GM23338 (cell line): ENCODE results near the gene LRP1B. TPM values are rescaled to one million over a fixed set of nuclear protein-coding genes. Genes with fewer than 3 reads are reported as not detected.

Experiments used
- ATAC-seq: fragments of 200-7000 bp; cut with Tn5 transposase; 3 replicates; pipeline ENCODE4 v1.9.1; 2020
- DNase-seq: peaks from one replicate; pipeline ENCODE4 v3.0.0-alpha.2; 2015; ENCODE audit warnings: low spot score
- H2AFZ ChIP-seq: fragments of 200-600 bp; sonication (generic); 2 replicates; pipeline ENCODE4 v1.8.0; 2016; ENCODE audit warnings: antibody characterized with exemption, mild to moderate bottlenecking, moderate library complexity
- H3F3A ChIP-seq: fragments of 200-600 bp; sonication (generic); replicated peaks from 2 replicates; pipeline ENCODE4 v1.8.0; 2017; ENCODE audit warnings: antibody characterized with exemption, mixed run types, low read depth
- H3K27ac ChIP-seq: fragments of 200-600 bp; sonication (generic); 2 replicates; pipeline ENCODE4 v1.6.1; 2016; ENCODE audit warnings: low read depth
- H3K27me3 ChIP-seq: fragments of 200-600 bp; sonication (generic); 2 replicates; pipeline ENCODE4 v1.8.0; 2016; ENCODE audit warnings: mild to moderate bottlenecking, mixed run types, moderate library complexity; ENCODE audit not compliant: insufficient read depth
- H3K36me3 ChIP-seq: fragments of 200-600 bp; sonication (generic); 2 replicates; pipeline ENCODE4 v1.8.0; 2016; ENCODE audit warnings: mild to moderate bottlenecking; ENCODE audit not compliant: insufficient read depth
- H3K4me1 ChIP-seq: fragments of 200-600 bp; sonication (generic); 2 replicates; pipeline ENCODE4 v1.8.0; 2016; ENCODE audit warnings: mild to moderate bottlenecking, moderate library complexity; ENCODE audit not compliant: insufficient read depth
- H3K4me2 ChIP-seq: fragments of 200-600 bp; sonication (generic); 2 replicates; pipeline ENCODE4 v1.7.1; 2017; ENCODE audit warnings: mixed run types
- H3K4me3 ChIP-seq: fragments of 200-600 bp; sonication (generic); 2 replicates; pipeline ENCODE4 v1.6.1; 2016; ENCODE audit warnings: mixed run types
- H3K79me2 ChIP-seq: fragments of 200-600 bp; sonication (generic); replicated peaks from 2 replicates; pipeline ENCODE4 v1.8.0; 2017; ENCODE audit warnings: mild to moderate bottlenecking; ENCODE audit not compliant: insufficient read depth
- H3K9me2 ChIP-seq: fragments of 200-600 bp; sonication (generic); 2 replicates; pipeline ENCODE4 v1.8.0; 2017; ENCODE audit not compliant: insufficient read depth
- H4K20me1 ChIP-seq: fragments of 200-600 bp; sonication (generic); replicated peaks from 2 replicates; pipeline ENCODE4 v1.8.0; 2017; ENCODE audit warnings: mild to moderate bottlenecking; ENCODE audit not compliant: insufficient read depth
- H3K27ac Mint-ChIP-seq: 2 replicates; pipeline ENCODE4 v1.8.0; 2020; ENCODE audit warnings: inconsistent platforms, mild to moderate bottlenecking, moderate library complexity, mixed read lengths
- H3K27me3 Mint-ChIP-seq: 3 replicates; pipeline ENCODE4 v1.8.0; 2022; ENCODE audit warnings: low read depth, mild to moderate bottlenecking, moderate library complexity, mixed read lengths, inconsistent platforms; ENCODE audit not compliant: insufficient read depth, poor library complexity
- H3K36me3 Mint-ChIP-seq: 3 replicates; pipeline ENCODE4 v1.8.0; 2021; ENCODE audit warnings: low read depth, mild to moderate bottlenecking, inconsistent platforms, moderate library complexity, mixed read lengths
- H3K4me1 Mint-ChIP-seq: 3 replicates; pipeline ENCODE4 v1.8.0; 2020; ENCODE audit warnings: mild to moderate bottlenecking, inconsistent platforms, mixed read lengths
- H3K4me3 Mint-ChIP-seq: 3 replicates; pipeline ENCODE4 v1.8.0; 2021; ENCODE audit warnings: moderate library complexity, mild to moderate bottlenecking, inconsistent platforms, mixed read lengths
- H3K9me3 Mint-ChIP-seq: 3 replicates; pipeline ENCODE4 v1.8.0; 2020; ENCODE audit warnings: moderate library complexity, mild to moderate bottlenecking, inconsistent platforms, mixed read lengths
- NANOG ChIP-seq: IDR thresholded peaks from 2 replicates; pipeline ENCODE4 v1.6.1; 2016; ENCODE audit warnings: antibody characterized with exemption, borderline replicate concordance
- ZNF331 ChIP-seq: fragments of 250-450 bp; sonication (Bioruptor Pico); IDR thresholded peaks from 2 replicates; pipeline ENCODE4 v1.5.0; 2020; ENCODE audit warnings: low read depth, mild to moderate bottlenecking, moderate library complexity
- polyA plus RNA-seq: library from polyadenylated mRNA; unstranded; fragments of >200 nt; fragmentation: Nextera tagmentation; extraction: Ambion mirVana; gene quantifications from 2 replicates; pipeline ENCODE4 v1.2.1, GENCODE V29; 2016
- total RNA-seq: library from RNA; depleted of rRNA; stranded (reverse); fragments of >200 nt; shearing (Covaris generic); gene quantifications from 2 replicates; pipeline ENCODE4 v1.2.3, GENCODE V29; 2014
- TF ChIP-seq, protein P1 (sequence below): fragments of 250-450 bp; sonication (Bioruptor Pico); IDR thresholded peaks from 2 replicates; pipeline ENCODE4 v1.5.0; 2020; ENCODE audit warnings: mild to moderate bottlenecking, moderate library complexity
- TF ChIP-seq, protein P2 (sequence below), 2 experiments: fragments of 200-600 bp in 1 of 2; sonication (generic) in 1 of 2; conservative IDR thresholded peaks; 2 replicates each; pipeline versions ENCODE4 v1.5.1 to v1.6.1; 2016 to 2017; ENCODE audit warnings: antibody characterized with exemption in 2 of 2, low read depth in 2 of 2, mild to moderate bottlenecking in 2 of 2, moderate library complexity in 1 of 2

LRP1B gene
- total and polyA plus RNA-seq, 2 experiments from 2014 or later = 0.15 to 0.97 TPM

DNA sequence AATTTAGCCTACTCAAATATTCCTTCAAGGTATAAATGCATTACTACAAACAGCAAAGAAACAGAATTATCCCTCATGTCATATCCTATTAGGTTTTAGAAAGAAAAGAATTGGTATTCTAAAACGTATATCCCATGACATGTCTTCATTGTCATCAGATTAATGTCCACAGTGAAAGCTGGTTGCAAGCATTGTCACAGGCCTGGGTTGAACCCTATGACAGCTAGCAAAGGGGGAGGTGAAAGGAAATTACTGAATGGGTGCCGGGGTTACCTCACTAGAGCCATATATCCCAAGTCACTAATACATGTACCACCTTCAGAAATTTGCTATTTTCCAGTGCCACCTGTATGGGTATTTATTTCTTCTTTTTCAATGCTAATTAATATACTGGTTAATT is 1720.1 kb downstream of the LRP1B start (continued):
- TF ChIP-seq, protein P1, sequence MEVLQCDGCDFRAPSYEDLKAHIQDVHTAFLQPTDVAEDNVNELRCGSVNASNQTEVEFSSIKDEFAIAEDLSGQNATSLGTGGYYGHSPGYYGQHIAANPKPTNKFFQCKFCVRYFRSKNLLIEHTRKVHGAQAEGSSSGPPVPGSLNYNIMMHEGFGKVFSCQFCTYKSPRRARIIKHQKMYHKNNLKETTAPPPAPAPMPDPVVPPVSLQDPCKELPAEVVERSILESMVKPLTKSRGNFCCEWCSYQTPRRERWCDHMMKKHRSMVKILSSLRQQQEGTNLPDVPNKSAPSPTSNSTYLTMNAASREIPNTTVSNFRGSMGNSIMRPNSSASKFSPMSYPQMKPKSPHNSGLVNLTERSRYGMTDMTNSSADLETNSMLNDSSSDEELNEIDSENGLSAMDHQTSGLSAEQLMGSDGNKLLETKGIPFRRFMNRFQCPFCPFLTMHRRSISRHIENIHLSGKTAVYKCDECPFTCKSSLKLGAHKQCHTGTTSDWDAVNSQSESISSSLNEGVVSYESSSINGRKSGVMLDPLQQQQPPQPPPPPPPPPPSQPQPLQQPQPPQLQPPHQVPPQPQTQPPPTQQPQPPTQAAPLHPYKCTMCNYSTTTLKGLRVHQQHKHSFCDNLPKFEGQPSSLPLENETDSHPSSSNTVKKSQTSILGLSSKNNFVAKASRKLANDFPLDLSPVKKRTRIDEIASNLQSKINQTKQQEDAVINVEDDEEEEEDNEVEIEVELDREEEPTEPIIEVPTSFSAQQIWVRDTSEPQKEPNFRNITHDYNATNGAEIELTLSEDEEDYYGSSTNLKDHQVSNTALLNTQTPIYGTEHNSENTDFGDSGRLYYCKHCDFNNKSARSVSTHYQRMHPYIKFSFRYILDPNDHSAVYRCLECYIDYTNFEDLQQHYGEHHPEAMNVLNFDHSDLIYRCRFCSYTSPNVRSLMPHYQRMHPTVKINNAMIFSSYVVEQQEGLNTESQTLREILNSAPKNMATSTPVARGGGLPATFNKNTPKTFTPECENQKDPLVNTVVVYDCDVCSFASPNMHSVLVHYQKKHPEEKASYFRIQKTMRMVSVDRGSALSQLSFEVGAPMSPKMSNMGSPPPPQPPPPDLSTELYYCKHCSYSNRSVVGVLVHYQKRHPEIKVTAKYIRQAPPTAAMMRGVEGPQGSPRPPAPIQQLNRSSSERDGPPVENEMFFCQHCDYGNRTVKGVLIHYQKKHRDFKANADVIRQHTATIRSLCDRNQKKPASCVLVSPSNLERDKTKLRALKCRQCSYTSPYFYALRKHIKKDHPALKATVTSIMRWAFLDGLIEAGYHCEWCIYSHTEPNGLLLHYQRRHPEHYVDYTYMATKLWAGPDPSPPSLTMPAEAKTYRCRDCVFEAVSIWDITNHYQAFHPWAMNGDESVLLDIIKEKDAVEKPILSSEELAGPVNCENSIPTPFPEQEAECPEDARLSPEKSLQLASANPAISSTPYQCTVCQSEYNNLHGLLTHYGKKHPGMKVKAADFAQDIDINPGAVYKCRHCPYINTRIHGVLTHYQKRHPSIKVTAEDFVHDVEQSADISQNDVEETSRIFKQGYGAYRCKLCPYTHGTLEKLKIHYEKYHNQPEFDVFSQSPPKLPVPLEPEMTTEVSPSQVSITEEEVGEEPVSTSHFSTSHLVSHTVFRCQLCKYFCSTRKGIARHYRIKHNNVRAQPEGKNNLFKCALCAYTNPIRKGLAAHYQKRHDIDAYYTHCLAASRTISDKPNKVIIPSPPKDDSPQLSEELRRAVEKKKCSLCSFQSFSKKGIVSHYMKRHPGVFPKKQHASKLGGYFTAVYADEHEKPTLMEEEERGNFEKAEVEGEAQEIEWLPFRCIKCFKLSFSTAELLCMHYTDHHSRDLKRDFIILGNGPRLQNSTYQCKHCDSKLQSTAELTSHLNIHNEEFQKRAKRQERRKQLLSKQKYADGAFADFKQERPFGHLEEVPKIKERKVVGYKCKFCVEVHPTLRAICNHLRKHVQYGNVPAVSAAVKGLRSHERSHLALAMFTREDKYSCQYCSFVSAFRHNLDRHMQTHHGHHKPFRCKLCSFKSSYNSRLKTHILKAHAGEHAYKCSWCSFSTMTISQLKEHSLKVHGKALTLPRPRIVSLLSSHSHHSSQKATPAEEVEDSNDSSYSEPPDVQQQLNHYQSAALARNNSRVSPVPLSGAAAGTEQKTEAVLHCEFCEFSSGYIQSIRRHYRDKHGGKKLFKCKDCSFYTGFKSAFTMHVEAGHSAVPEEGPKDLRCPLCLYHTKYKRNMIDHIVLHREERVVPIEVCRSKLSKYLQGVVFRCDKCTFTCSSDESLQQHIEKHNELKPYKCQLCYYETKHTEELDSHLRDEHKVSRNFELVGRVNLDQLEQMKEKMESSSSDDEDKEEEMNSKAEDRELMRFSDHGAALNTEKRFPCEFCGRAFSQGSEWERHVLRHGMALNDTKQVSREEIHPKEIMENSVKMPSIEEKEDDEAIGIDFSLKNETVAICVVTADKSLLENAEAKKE = no peak

DNA sequence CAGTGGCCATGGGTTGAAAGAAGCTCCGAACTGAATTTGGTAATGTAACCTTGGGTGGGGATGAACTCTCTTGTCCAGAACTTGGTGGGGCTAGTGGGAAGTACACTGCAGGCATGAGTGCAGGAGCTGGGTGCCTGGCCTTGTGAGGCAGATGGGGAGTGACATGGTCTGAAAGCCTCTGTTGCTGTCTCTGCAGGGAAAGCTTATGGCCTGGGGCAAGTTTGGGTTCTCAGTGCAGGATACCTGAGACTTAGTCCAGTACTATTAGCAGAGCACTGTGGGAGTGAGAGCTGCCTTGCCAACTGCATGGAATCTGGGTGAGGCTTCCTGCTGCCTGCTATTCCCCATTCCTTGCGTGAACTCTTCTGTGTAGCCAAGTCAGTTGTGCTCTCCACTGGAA is 1729.8 kb downstream of the LRP1B start:
- no peak for ATAC-seq
- Histone ChIP-seq H3K36me3 (no peaks in the 10 kb centered on the region), H3K9me2 (no peaks in the 10 kb centered on the region; the same call in 1 of the 2 replicates), H3K4me2 (no peak overlapping the region), H3K4me3 (no peak overlapping the region), H3K27me3 (no peaks in the 10 kb centered on the region), H3K27ac (no peak overlapping the region), H3K79me2 (no peaks in the 10 kb centered on the region), H3K4me1 (no peaks in the 10 kb centered on the region), H2AFZ (no peak overlapping the region), H4K20me1 (no peaks in the 10 kb centered on the region), H3F3A (no peaks in the 10 kb centered on the region)
- Mint-ChIP-seq H3K27me3 (no peaks in the 10 kb centered on the region), H3K9me3 (peaks cover 12% of the 10 kb centered on the region; the same call in 2 of the 3 replicates), H3K36me3 (0 out of 3 replicates have a peak, but pooled peaks cover 3% of the 10 kb centered on the region), H3K4me1 (no peaks in the 10 kb centered on the region), H3K4me3 (no peak overlapping the region), H3K27ac (peak overlapping the region; percentile 36; the same call in 1 of the 2 replicates)
- TF ChIP-seq NANOG (no peak), ZNF331 (CRISPR knock-in tag) (no peak)
- TF ChIP-seq, protein P2, sequence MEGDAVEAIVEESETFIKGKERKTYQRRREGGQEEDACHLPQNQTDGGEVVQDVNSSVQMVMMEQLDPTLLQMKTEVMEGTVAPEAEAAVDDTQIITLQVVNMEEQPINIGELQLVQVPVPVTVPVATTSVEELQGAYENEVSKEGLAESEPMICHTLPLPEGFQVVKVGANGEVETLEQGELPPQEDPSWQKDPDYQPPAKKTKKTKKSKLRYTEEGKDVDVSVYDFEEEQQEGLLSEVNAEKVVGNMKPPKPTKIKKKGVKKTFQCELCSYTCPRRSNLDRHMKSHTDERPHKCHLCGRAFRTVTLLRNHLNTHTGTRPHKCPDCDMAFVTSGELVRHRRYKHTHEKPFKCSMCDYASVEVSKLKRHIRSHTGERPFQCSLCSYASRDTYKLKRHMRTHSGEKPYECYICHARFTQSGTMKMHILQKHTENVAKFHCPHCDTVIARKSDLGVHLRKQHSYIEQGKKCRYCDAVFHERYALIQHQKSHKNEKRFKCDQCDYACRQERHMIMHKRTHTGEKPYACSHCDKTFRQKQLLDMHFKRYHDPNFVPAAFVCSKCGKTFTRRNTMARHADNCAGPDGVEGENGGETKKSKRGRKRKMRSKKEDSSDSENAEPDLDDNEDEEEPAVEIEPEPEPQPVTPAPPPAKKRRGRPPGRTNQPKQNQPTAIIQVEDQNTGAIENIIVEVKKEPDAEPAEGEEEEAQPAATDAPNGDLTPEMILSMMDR (conservative IDR thresholded peaks at IDR 0.05; ENCODE audit: low read depth in 2 of 2) = no peak
- DNase-seq = no peak
